GM19099 (cell line): Measurements from ENCODE around the gene CCDC34.

Source experiments
- POLR2A ChIP-seq: IDR thresholded peaks from 3 replicates; pipeline ENCODE4 v1.6.1; 2011; ENCODE audit warnings: low read depth; ENCODE audit not compliant: insufficient read length; ENCODE audit errors: extremely low read depth

The CCDC34 gene

DNA sequence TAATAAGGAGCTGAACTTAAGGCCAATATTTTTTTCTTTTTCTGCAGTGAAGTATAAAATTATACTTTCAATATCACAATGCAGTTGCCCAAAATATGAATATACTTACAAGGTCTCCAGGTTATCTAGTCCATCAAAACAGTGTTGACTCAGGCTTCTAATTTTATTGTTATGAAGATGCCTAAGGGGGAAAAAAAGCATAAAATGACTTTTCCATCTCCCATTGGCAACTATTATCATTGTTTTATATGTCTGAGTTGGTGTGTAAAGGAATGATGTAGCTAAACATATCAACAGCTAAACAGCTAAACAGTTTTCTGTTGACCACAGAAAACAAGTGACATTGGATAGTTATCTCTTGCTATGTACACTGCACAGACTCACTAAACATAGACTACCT, 21.2 kb upstream of the CCDC34 start:
- TF ChIP-seq POLR2A: no peak

DNA sequence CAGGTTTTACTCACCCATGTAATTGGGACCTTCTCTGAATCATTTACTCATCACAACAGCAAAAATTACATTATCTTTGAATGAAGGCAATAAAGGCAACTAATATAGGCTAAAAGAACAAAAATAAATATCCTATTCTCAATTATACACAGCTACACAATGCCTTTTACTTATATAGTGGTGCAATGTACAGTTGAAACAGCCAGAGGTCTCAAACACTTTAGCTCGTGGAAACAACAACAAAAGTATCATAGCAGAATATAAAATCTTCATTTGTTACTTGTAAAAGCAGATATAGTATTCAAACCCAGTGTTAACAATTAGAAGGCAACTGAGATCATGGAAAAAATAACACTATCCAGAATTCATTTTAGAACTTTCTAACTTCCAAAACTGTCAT, 20.6 kb upstream of the CCDC34 start:
- no peak for TF ChIP-seq POLR2A

DNA sequence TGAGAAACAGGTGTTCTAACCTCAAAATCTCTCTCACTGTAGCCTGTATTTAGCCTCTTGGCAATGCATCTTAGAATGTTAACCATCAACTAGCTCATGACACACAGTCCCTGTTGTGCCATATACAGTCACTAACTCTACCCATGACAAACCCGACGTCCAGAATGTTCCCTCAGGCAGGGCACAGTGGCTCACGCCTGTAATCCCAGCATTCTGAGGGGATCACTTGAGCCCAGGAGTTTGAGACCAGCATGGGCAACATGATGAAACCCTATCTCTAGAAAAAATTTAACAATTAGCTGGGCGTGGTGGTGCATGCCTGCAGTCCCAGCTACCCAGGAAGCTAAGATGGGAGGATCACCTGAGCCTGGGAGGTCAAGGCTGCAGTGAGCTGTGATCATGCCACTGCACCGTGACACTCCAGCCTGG, 18.2 kb upstream of the CCDC34 start:
- TF ChIP-seq POLR2A: no peak

DNA sequence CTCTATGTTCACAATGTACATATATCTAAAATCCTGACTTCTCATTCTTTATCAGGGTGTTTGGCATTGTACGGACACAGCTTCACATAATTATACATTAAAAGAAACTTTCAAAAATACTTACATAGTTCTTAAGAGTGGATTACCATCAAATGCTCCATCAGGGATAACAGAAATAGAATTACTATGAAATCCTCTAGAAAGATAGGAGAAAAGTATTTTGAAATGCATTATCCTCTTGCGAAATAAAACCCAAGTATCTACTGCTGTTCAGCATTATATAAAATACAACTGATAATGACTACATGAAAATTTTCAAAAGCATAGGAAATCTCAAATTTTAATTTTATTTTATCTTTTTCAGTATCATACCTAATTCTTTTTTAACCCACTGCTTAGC, 17.8 kb upstream of the CCDC34 start:
- no peak for TF ChIP-seq POLR2A

DNA sequence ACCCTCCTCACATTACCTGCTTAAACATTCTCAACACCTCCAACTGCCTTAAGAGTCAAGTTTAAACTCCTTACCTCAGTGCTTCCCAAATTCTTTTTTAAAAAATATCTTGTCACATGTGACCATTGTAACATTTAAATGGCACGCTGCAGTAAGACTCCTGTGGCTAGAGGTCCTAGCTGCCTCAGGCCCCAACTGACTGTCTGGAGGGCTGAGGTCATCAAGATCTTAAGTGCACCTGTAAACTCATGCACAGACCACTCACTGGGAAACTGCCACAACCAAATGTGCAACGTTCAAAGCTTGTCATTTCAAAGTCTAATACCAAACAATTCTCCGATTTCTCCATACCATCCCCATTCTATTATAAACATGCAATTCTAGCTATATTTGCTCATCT, 16.4 kb upstream of the CCDC34 start:
- no peak for TF ChIP-seq POLR2A

DNA sequence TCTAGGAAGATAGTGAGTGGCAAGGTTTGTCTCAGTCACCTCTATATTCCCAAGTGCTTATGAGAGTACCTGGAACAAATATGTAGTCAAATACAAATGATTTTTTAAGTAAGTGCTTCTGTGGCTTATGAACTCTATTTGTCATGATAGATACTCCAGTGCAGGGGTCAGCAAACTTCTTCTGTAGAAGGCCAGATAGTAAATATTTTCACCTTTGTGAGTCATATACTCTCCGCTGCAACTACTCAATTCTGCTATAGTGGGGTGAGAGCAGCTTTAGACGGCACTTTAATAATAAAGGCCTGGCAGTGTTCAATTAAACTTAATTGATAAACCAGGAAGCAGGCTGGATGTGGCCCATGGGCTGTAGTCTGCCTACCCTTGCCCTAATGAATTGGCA, 12.4 kb upstream of the CCDC34 start:
- no peak for TF ChIP-seq POLR2A

DNA sequence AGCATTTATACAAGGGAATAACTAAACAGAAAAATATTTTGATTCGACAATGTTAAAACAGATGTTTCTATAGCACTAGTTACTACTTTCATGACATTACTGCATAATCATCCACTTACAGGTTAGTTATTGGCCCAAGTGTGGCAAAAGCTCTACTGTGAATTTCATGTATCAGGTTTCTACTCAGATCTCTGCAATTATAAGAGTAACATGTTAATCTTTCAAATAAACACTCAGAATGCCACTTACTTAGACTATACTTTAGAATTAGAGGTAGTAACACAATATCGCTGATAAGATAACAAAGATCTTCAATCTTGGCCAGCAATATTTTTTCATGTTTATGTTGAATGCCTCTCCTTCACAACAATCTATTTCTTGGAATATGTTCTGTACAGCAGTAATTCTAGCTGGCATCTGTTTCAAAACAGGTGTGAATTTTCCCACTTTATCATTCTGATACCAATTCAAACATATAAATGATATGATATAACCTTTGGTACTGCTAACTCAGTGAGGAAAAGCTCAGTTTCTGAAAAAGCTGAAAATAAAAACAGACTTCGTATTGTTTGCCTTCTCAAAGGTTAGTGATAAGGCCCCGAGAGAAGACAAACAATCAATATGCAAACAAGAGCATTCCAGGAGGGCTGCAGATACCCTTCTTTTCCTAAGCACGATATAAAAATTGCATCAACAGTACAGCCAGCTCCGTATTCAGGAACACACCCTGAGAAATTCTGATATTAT, 11.0 kb upstream of the CCDC34 start:
- no peak for TF ChIP-seq POLR2A

DNA sequence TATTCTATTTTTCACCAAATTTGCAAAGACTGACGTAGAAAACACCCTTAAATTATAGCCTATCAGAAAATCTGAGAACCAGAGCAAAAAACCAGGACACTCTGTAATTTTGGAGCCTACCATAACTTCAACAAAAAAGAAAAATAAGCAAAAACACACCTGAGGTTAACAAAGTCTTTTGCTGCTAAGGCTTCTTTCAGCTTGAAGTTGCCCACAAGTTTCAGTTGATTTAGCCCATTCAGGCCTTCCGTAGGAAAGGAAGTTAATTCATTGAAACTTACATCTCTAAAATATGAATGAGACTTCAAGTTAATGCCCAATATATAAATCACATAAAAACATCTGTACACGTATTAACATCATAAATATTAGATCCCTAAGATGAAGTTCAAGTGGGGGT, 10.4 kb upstream of the CCDC34 start:
- TF ChIP-seq POLR2A: no peak

DNA sequence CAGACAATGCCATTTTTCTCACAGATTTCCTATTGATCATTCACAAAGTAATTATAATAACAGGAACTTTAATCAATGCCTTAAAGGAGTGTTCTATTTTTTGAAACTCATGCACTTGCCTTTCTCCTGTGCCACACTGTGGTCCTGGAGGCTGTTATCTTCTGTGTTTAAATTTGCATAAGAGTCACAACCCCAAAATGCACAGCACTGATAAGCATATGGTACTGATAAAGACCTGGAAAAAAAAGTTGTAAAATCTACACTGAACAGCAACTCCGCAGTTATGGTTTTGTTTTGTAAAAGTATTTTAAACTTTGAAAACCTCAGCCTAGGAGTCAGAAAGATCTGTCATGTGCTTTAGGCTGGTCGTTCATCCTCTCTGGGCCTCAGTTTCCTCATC, 9.1 kb upstream of the CCDC34 start:
- TF ChIP-seq POLR2A: no peak

DNA sequence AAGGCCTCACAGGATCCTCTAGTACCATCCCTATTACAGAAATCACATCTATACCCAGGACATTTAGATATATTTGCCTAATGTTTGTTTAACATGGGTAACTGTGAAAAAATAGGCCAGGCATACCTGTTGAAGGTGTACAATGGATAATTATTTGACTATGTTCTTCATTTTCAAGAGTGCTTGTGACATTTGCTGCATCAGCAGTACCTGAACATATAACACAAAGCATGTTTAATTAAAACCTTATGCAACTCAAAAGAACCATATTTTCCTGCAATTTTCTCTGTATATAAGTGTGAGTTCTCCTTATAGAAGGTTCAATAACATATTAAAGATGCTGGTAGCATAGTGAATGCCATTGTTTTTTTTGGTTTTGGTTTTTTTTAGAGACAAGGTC, 8.5 kb upstream of the CCDC34 start:
- no peak for TF ChIP-seq POLR2A

DNA sequence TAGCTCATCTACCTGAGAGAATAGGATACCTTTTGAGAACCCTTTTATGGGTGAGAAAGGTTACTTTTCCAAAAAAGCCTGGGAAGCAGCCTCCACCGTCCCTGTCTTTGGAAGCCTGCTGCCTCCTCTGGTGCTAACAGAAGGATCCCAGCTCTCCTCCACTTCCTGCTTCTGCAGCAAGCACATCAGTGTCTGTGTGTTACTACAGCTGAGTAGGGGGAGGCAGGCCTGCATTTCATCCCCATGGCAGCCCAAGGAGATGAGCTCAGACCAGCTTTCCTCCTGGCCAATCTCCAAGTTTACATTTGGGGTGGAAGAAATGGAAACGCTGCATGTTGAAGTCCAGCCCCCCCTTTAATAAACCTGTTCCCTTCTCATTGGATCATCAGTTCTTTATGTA, 7.4 kb upstream of the CCDC34 start:
- TF ChIP-seq POLR2A: no peak

DNA sequence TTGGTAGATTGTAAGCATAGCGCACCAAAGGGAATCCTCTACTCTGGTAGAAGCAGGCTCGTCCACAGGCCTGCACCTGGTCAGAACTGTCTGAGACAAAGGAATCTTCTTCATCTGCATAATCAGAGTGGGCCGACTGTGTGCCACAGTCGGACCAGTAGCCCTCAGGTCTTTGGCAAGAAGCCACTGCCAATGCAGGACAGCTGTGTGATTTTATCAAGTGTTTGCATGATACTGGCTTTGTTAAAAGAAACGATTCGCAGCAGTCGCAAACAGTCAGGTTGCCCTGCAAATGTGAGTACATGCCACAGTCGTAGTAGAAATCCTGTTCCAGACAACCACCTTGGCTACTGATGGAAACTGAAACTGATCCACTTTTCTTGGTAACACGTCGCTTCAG, 4.9 kb upstream of the CCDC34 start:
- TF ChIP-seq POLR2A: no peak

DNA sequence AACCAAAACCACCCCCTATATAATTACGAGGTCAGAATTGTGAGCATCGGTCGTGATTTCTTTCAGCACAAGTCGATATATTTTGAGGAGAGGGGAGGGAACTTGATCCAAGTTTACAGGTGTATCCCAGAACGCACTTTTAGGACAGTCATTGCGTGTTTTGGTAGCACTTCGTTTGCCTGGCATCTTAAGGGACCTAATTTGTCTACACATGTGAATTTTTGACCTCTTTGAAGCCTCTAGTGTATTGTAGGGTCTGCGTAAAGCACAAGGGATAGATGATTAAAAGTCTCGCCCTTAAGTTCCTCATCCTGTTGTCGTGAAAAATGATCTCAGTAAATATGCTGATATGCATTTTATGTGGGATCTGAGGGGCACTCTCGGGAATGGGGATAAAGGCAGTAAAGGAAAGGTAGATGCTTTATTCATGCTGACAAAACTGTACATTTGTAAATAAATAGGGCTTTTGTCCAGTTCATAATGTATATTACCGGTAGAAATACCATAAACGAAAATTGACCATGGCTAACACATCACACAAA, 632 bp upstream of the CCDC34 start:
- no peak for TF ChIP-seq POLR2A

DNA sequence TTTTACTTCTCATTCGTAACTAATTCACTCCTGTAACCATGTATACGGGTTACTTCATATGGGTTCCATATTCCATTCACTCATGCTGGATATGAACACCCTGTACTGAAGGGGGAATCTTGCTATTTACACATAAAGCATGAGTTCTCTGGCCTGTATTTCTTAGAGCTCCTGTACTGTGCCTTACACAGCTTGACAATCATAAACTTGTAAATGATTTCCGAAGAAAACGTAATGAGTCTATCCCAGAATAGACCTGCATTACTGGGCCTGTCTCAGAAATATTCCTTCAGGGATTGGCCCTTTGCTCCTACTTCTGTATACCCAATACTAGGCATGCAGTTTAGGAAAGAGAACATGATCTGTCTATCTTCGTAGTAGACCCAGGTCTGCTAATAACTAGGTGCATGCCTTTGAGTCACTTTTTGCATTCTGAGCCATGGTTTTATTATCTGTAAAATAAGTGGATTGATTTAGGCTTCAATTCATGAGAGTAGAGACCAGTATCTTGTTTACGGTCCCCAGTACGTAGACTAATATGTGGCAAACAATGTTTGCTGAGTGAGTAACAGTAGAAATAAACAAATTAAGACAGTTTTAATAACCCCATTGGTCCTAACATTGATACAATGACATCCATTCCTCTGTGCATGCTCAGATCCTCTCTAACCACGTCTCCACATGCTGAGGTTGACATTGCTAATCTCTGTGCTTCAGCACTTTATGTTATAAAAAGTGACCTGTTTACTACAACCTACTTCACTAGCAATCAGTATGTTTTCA, 1.2 kb downstream of the CCDC34 start:
- no peak for TF ChIP-seq POLR2A

DNA sequence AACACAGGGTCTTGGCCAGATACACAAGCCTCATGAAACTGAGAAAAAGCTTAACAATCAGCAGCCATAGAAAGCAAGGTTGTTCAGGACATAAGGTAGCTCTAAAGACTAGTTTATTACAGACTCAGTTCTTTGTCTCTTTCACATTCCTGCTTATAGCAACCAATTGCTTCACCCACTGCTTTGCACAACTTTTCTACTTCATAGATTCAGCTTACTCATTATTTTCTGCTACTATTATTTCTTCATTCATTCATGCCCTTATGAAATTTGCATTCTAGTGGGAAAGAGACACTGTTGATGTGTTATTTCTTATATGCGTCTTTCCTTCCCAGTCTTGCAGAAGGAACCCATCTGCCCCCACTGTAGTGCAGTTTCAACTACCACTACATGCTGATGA, 4.7 kb downstream of the CCDC34 start:
- no peak for TF ChIP-seq POLR2A

DNA sequence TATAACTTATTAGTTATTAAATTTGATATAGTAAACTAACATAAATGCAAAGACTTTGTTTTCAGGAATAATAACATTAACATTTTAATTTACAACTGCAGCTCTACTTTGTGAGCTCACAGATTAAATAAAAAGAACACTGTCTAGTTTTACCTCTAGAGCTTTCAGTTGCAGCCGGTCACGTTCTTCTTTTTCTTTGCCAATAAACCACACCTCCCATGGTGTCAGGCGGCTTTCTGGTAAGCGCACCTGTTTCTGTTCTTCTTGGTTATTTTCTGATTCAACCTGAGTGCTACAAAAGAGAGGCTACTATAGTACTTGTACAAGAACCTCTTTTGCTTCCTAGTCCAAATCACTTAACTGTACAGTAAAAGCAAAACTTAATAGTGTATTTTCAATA, 5.8 kb downstream of the CCDC34 start:
- TF ChIP-seq POLR2A: no peak
